LNCaP clone FGC (cell line): ENCODE data around the gene PSMD11.

Experiments used
- DNase-seq: peaks from one replicate; pipeline ENCODE4 v3.0.0-alpha.2; 2011; ENCODE audit warnings: low read depth
- H3K4me3 ChIP-seq: 2 replicates; pipeline ENCODE4 v1.5.1; 2011; ENCODE audit warnings: mild to moderate bottlenecking, low read depth, low read length, control low read depth
- CTCF ChIP-seq: IDR thresholded peaks from 2 replicates; pipeline ENCODE4 v1.5.1; 2012; ENCODE audit warnings: mild to moderate bottlenecking; ENCODE audit not compliant: control insufficient read depth, insufficient read depth; ENCODE audit errors: extremely low read depth

PSMD11 gene

GRCh38 chr17:32485261-32486110 lies 41.2 kb downstream of the PSMD11 start:
- H3K4me3 ChIP-seq, result no peak overlapping the region
- TF ChIP-seq CTCF, result no peak
- no peak for DNase-seq

GRCh38 chr17:32486111-32486700 lies 41.9 kb downstream of the PSMD11 start:
- peak; percentile 33 for DNase-seq
- peak overlapping the region; percentile 47 for H3K4me3 ChIP-seq
- no peak for TF ChIP-seq CTCF

- no peak for TF ChIP-seq CTCF
- peak within 1 kb of the TSS; percentile 65 for H3K4me3 ChIP-seq
- peak; percentile 14 for DNase-seq
Measured at GRCh38 chr17:32486701-32487472, 42.6 kb downstream of the PSMD11 start, which contains the start of gene CDK5R1. CDK5R1 (plus strand) TSS chr17:32486993; CDS start chr17:32487621, 628 bp downstream.

GRCh38 chr17:32487473-32488176 lies 43.3 kb downstream of the PSMD11 start:
- H3K4me3 ChIP-seq, result peak overlapping the region; percentile 65
- DNase-seq, result peak; percentile 7
- TF ChIP-seq CTCF, result no peak

- no peak for DNase-seq
- peak overlapping the region; percentile 65 for H3K4me3 ChIP-seq
- TF ChIP-seq CTCF, result no peak
Measured at GRCh38 chr17:32488177-32488542, 43.9 kb downstream of the PSMD11 start.

GRCh38 chr17:32488604-32489180 lies 44.4 kb downstream of the PSMD11 start:
- H3K4me3 ChIP-seq, result no peak overlapping the region
- no peak for TF ChIP-seq CTCF
- DNase-seq, result no peak
